Activated T-helper 1 cell treated with anti-CD3 and anti-CD28 coated beads, Interleukin-12 subunit alpha, Interleukin-12 subunit beta, Interleukin-2, Interleukin-4 antibody, amounts not matched to agents 30 ng/mL and 10 ng/mL and 1 ng/mL, durations not matched to agents 14 hours and 24 hours and 36 hours (primary cell): Measurements from ENCODE around the gene SNRNP35. TPM values are rescaled to one million over a fixed set of nuclear protein-coding genes. Genes with fewer than 3 reads are reported as not detected.
A peak's percentile ranks its signal among the peaks of the same experiment; 100 is the strongest.
"Not testable (repeated sequence)": the region's sequence is repeated elsewhere in the genome, so short reads cannot be mapped to it uniquely, and the experiment has no call there.

Experiments used
- DNase-seq: peaks from one replicate; pipeline ENCODE4 v3.0.0; 2021; ENCODE audit warnings: low spot score
- H3K27ac Mint-ChIP-seq: one replicate; pipeline ENCODE4 v1.8.0; 2021; ENCODE audit warnings: mild to moderate bottlenecking, mixed read lengths
- H3K27me3 Mint-ChIP-seq: one replicate; pipeline ENCODE4 v1.8.0; 2022; ENCODE audit warnings: mild to moderate bottlenecking, moderate library complexity, mixed read lengths; ENCODE audit not compliant: insufficient read depth
- H3K36me3 Mint-ChIP-seq: one replicate; pipeline ENCODE4 v1.8.0; 2021; ENCODE audit warnings: low read depth, mixed read lengths
- H3K4me1 Mint-ChIP-seq: one replicate; pipeline ENCODE4 v1.8.0; 2021; ENCODE audit warnings: low read depth, mixed read lengths
- H3K4me3 Mint-ChIP-seq: one replicate; pipeline ENCODE4 v1.8.0; 2021; ENCODE audit warnings: mild to moderate bottlenecking, moderate library complexity, mixed read lengths
- H3K9me3 Mint-ChIP-seq: one replicate; pipeline ENCODE4 v1.8.0; 2021; ENCODE audit warnings: mixed read lengths
- intact Hi-C: fragments of 100-400 bp; cut with micrococcal nuclease; formaldehyde crosslinking; loops from one replicate; pipeline ENCODE4 v1.15.1; 2024
- total RNA-seq: library from RNA; stranded (reverse); gene quantifications from 2 replicates; pipeline ENCODE4 v1.2.3, GENCODE V29; 2022

SNRNP35 gene
- 31.5 and 34.5 TPM in 2 replicates for total RNA-seq

GRCh38 chr12:123457980-123458779 lies at the start of gene SNRNP35:
SNRNP35 (plus strand) TSS chr12:123458139; CDS start chr12:123465541, 7,402 bp downstream.
- peak; percentile 79 for DNase-seq
- Mint-ChIP-seq H3K36me3 (peaks cover 9% of the 10 kb centered on the region), H3K9me3 (no peaks in the 10 kb centered on the region), H3K27ac (peak within 1 kb of the TSS; percentile 99), H3K4me1 (peaks cover 17% of the 10 kb centered on the region), H3K27me3 (no peaks in the 10 kb centered on the region), H3K4me3 (peak within 1 kb of the TSS; percentile 95)
- intact Hi-C loops, result loop anchor here (1.0 kb wide), 5 partner anchors 22 to 126 kb away; partner anchors contain the start of genes RILPL1, RILPL2 and TMED2

GRCh38 chr12:123408619-123409018 lies 49.3 kb upstream of the SNRNP35 start:
- intact Hi-C loops, DNase-seq, H3K4me3 Mint-ChIP-seq, H3K9me3 Mint-ChIP-seq, H3K27me3 Mint-ChIP-seq, H3K27ac Mint-ChIP-seq, H3K4me1 Mint-ChIP-seq: not testable (repeated sequence)
- peaks cover 23% of the 10 kb centered on the region for H3K36me3 Mint-ChIP-seq

- peaks cover 17% of the 10 kb centered on the region for H3K36me3 Mint-ChIP-seq
- H3K4me3 Mint-ChIP-seq, H3K4me1 Mint-ChIP-seq, intact Hi-C loops, DNase-seq, H3K9me3 Mint-ChIP-seq, H3K27ac Mint-ChIP-seq, H3K27me3 Mint-ChIP-seq: not testable (repeated sequence)
Measured at GRCh38 chr12:123409284-123410040, 48.5 kb upstream of the SNRNP35 start.

GRCh38 chr12:123410041-123410412 lies 47.9 kb upstream of the SNRNP35 start:
- DNase-seq, result no peak
- H3K4me3 Mint-ChIP-seq, result no peak overlapping the region
- intact Hi-C loops, result no loop called here
- H3K4me1 Mint-ChIP-seq, result no peaks in the 10 kb centered on the region
- H3K27me3 Mint-ChIP-seq, result no peaks in the 10 kb centered on the region
- no peaks in the 10 kb centered on the region for H3K9me3 Mint-ChIP-seq
- H3K36me3 Mint-ChIP-seq, result peaks cover 17% of the 10 kb centered on the region
- no peak overlapping the region for H3K27ac Mint-ChIP-seq

- no peaks in the 10 kb centered on the region for H3K9me3 Mint-ChIP-seq
- intact Hi-C loops, result no loop called here
- no peak overlapping the region for H3K4me3 Mint-ChIP-seq
- H3K36me3 Mint-ChIP-seq, result peaks cover 28% of the 10 kb centered on the region
- H3K27me3 Mint-ChIP-seq, result no peaks in the 10 kb centered on the region
- no peak overlapping the region for H3K27ac Mint-ChIP-seq
- DNase-seq, result no peak
- no peaks in the 10 kb centered on the region for H3K4me1 Mint-ChIP-seq
Measured at GRCh38 chr12:123421314-123421713, 36.6 kb upstream of the SNRNP35 start.

GRCh38 chr12:123427036-123427769 lies 30.7 kb upstream of the SNRNP35 start:
- Mint-ChIP-seq H3K27ac (peak overlapping the region; percentile 67), H3K4me3 (peak overlapping the region; percentile 28), H3K27me3 (no peaks in the 10 kb centered on the region), H3K4me1 (peaks cover 28% of the 10 kb centered on the region), H3K36me3 (peaks cover 29% of the 10 kb centered on the region), H3K9me3 (no peaks in the 10 kb centered on the region)
- intact Hi-C loops, result no loop called here
- no peak for DNase-seq

GRCh38 chr12:123428591-123428990 lies 29.3 kb upstream of the SNRNP35 start:
- no peaks in the 10 kb centered on the region for H3K27me3 Mint-ChIP-seq
- no peaks in the 10 kb centered on the region for H3K9me3 Mint-ChIP-seq
- H3K36me3 Mint-ChIP-seq, result peaks cover 29% of the 10 kb centered on the region
- intact Hi-C loops, result loop anchor here (1.0 kb wide), 1 partner anchor 8 kb away; the partner anchor contains the start of gene RILPL2
- H3K4me1 Mint-ChIP-seq, result peaks cover 41% of the 10 kb centered on the region
- H3K27ac Mint-ChIP-seq, result peak overlapping the region; percentile 67
- DNase-seq, result no peak
- H3K4me3 Mint-ChIP-seq, result no peak overlapping the region

- H3K27me3 Mint-ChIP-seq, H3K4me3 Mint-ChIP-seq, H3K9me3 Mint-ChIP-seq, H3K27ac Mint-ChIP-seq, intact Hi-C loops, DNase-seq: not testable (repeated sequence)
- H3K4me1 Mint-ChIP-seq, result peaks cover 46% of the 10 kb centered on the region
- H3K36me3 Mint-ChIP-seq, result peaks cover 27% of the 10 kb centered on the region
Measured at GRCh38 chr12:123429101-123429500, 28.8 kb upstream of the SNRNP35 start.

GRCh38 chr12:123431951-123432817 lies 25.8 kb upstream of the SNRNP35 start:
- intact Hi-C loops, result loop anchor here (10.0 kb wide), 2 partner anchors 103 to 357 kb away; partner anchors contain the start of gene RILPL1
- Mint-ChIP-seq H3K4me3 (peak overlapping the region; percentile 99), H3K4me1 (peaks cover 54% of the 10 kb centered on the region), H3K27ac (peak overlapping the region; percentile 85), H3K36me3 (peaks cover 25% of the 10 kb centered on the region)
- DNase-seq, H3K9me3 Mint-ChIP-seq, H3K27me3 Mint-ChIP-seq: not testable (repeated sequence)

GRCh38 chr12:123433615-123434014 lies 24.3 kb upstream of the SNRNP35 start:
- Mint-ChIP-seq H3K4me1 (peaks cover 50% of the 10 kb centered on the region), H3K36me3 (peaks cover 24% of the 10 kb centered on the region), H3K27ac (peak overlapping the region; percentile 15), H3K9me3 (no peaks in the 10 kb centered on the region), H3K27me3 (no peaks in the 10 kb centered on the region), H3K4me3 (peak overlapping the region; percentile 99)
- no peak for DNase-seq
- intact Hi-C loops, result loop anchor here (10.0 kb wide), 2 partner anchors 101 to 359 kb away; partner anchors contain the start of gene RILPL1

- H3K9me3 Mint-ChIP-seq, result no peaks in the 10 kb centered on the region
- DNase-seq, result no peak
- H3K27me3 Mint-ChIP-seq, result no peaks in the 10 kb centered on the region
- H3K4me1 Mint-ChIP-seq, result peaks cover 44% of the 10 kb centered on the region
- peaks cover 20% of the 10 kb centered on the region for H3K36me3 Mint-ChIP-seq
- H3K27ac Mint-ChIP-seq, result peak overlapping the region; percentile 99
- peak overlapping the region; percentile 99 for H3K4me3 Mint-ChIP-seq
- intact Hi-C loops, result loop anchor here (1.0 to 10.0 kb wide), 13 partner anchors 7 to 361 kb away; partner anchors contain the start of genes ATP6V0A2, DDX55, EIF2B1 and GTF2H3
Measured at GRCh38 chr12:123435636-123436016, 22.3 kb upstream of the SNRNP35 start.
